HuH-7 (cell line): ENCODE data around the gene SCYL1.
"Not testable (repeated sequence)": the region's sequence is repeated elsewhere in the genome, so short reads cannot be mapped to it uniquely, and the experiment has no call there.

Experiments used
- DNase-seq: peaks from one replicate; pipeline ENCODE4 v3.0.0; 2011; ENCODE audit warnings: low spot score

The SCYL1 gene

DNA sequence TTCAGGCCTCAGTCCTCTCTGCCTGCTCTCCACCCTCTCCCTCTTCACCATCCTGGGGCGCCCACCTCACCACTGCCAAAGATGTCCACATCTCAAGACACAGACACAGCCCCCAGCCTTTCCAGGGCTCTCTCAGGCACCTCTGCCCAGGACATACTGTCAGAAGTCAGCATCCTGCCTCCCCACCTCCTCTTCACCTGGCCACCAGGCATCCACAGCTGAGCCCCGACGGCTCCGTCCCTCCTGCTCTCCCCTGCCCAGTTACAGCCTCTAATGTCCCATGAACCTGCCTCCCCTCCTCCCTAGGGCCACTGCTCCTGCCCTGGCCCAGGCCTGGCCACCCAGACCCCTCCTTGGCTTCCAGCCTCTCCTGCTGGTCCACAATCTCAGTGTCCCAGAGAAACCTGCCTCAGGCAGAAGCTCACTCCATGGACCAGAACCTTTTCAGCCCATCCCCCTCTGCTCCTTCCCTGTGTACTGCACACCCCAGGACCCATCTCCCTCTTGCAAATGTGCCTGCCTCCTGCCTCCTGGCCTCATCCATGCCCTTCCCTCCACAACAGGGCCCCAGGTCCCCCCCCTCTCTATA is 30.1 kb downstream of the SCYL1 start:
- DNase-seq: no peak

DNA sequence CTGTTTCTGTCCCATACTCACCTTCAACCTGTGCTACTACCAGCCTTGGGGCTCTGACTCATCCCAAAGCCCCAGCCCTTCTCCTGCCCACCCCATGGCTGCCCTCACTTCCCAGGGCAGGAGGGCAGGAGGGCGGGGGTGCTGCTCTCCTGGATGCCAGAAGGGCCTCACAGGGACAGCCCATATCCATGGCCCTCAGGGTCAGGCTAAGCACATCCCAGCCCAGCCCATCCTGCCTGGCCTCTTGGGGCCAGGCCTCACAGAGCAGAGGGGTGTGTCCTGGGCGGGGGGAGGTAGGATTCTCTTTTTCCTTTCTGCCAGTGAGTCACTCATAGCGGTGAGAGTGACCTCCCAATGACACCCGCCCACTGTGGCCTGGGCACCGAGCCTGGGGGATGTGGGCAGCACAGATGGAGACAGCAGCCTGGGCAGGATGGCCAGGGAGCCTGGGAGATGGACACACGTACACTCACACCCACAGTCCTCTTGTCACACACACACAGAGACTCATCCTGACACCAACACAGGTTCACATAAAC is 30.9 kb downstream of the SCYL1 start:
- peak; percentile 59 for DNase-seq

DNA sequence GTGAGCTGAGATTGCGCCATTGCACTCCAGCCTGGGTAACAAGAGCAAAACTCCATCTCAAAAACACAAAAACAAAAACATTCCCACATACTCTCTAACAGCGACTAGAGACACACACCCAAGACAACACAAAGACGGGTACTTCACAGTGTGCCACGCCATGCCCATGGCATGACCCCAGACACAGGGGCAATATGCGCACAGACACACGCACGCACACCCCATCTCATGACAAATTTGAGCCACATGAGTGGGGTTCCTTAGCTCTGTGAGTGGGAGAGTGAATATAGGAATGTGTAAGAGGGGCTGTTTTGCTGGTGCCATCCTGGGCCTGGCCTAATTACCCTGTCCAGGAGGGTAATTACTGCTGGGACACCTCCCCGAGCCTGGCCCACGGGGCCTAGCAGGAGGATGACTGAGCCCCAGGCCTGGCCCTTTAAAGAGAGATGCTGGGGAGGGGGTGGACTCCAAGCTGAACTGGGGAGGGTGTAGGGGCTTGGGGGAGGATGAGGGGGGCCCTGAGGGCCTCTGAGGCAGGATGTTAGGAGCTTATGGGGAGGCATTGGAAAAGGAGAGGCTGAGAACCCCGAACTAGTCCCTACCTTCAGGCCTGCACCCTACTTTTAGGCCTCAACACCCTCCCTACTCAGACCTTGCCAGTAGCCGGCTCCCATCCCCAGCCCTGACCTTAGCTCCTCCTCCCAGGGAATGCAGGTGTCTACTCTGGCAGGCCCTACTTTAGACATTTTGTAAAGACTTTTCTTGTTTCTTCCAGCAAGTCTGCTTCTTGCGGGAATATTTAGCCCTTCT is 31.8 kb downstream of the SCYL1 start:
- DNase-seq: no peak

DNA sequence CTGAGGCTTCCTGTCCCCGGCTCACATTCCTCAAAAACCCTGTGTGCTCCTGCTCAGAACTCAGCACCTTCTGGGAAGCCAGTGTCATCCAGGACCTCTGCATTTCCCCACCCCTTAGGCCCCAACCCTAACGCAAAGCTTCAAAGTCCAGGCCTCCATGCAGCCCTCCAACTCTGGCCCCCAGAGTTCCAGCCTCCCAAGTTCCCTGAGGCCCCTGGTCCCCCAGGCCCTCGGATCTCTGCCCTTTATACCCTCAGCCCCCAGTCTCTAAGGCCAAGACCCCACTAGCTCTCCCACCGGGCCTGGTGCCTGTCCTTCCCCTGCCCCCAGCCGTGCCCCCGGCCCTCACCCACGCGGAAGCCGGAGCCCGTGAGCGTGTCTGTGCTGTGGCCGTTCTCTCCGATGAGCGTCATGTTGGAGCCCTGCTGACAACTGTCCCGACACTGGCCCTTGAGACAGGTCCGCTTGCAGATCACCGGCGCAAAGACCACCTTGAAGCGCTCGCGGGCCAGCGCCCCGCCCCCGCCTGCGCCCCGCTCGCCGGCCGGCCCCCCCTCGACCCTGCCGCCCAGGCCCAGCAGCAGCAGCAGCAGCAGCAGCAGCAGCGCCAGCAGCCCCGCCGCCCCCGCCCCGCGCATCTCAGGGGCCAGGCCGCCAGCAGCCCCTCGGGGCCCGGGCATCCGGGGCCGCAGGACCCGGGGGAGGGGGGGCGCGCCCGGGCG is 32.6 kb downstream of the SCYL1 start:
- no peak for DNase-seq

DNA sequence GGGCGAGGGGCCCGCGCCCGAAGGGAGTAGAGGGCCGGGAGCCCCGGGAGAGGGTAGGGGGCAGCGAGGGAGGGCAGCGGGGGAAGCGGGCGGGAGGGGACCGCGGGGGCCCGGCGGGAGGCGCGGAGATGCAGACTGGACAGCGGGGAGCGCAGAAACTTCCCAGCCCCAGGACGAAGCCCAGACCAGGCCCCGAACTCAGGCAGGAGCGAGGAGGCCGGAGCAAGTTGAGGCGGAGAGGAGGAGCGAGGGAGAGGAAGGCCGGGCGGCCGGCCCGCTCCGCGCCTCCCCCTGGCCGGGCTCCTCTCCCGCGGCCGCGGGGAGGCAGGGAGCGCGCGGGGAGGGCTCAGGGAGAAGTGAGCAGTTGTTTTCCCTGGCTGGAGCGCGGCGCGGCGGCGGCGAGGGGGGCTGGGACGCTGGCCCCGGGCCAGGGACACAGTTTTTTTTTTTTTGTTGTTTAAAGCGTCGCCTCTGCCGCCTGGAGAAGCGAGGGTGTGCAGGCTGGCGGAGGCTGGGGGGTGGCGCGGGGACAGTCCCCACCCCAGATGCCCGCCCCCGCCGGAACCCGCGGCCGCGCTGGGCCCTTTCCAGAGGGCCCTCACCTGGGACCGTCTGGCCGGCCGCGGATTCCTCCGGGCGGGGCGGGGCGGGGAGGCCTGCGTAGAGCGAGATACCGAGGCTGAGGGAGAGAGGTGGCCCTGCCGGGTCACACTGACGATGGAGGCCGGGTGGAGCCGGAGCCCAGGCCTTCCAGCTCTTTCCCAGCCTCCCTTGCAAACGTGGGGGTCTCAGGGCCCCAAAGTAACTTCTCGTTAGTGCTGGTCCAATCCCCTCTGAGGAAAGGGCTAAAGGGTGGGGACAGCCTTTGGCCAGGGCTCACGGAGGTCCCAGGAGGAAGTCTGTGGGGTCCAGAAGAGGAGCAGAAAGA is 33.4 kb downstream of the SCYL1 start, which contains the start of gene LTBP3:
Gene LTBP3 (minus strand): TSS at position 358 of the 928 bp plus-strand sequence. CDS start 400 bp downstream, outside the sequence.
- peak; percentile 56 for DNase-seq

DNA sequence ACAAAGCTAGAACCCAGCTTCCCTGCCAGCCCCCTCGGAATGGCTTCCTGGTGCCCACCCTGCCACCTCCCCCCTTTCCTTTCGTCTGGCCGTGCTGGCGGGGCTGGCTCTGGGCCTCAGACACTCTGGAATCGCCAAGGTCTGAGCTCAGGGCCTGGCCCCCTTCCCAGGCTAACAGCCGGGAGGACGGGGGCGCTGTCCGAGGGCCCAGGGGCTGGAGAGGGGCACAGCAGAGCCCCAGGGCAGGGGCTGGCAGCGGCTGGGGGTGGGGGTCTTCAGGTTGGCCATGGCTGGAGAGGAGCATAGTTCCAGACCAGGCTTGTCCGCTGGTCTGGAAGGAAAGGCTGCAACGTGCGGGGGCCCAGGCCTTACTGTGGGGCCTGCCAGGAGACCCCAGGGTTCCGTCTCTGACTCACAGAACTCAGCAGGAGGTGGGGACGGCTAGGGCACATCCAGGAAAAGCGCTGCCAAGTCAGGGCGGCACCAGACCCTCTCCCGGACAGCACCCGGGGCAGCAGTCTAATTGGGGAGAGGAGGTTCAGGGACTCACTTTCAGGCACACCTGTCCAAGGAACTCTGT is 34.1 kb downstream of the SCYL1 start:
- no peak for DNase-seq

DNA sequence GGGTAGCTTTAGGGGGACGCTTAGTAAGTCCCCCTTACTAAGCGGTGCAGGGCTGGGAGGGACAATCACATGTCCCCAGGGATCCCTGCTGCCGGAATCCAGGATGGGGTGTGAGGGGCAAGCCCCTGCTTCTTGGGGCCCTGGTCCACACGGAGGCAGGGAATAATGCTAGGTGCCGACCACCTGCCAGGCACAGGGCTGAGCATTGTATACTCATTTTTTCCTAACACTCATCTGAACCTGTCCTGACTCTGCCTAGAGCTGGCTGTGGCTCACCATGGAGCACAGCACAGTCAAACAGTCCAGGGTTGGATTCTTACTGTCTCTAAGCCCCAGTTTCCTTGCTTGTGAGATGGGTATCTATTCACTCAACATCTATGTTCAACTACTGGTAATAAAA is 34.7 kb downstream of the SCYL1 start:
- DNase-seq: no peak

DNA sequence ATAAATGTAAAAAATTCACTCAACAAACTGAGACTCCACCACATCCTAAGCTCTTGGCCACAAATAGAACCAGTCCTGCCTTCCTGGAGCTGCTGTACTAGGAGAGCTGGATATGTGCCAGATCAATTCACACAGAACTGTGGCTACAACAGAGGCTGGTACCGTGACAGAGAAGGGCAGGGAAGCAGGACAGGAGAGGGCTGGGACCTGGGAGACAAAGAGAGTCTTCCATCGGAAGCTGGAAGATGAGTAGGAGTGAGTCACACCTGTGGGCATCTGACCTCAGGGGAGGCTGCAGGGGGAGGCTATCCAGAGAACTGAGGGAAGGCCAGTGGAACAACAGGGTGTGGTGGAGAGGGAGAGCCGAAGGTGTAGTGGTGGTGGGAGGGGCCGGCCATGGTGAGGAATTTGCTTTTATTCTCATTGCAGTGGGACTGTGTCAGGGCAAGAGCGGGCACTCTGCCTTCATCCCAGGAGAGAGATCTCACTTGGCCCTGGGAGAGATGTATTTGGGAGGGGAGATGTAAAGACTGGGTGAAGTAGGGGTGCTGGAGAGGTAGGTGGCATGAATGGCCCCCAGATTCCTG is 35.2 kb downstream of the SCYL1 start:
- DNase-seq: no peak

DNA sequence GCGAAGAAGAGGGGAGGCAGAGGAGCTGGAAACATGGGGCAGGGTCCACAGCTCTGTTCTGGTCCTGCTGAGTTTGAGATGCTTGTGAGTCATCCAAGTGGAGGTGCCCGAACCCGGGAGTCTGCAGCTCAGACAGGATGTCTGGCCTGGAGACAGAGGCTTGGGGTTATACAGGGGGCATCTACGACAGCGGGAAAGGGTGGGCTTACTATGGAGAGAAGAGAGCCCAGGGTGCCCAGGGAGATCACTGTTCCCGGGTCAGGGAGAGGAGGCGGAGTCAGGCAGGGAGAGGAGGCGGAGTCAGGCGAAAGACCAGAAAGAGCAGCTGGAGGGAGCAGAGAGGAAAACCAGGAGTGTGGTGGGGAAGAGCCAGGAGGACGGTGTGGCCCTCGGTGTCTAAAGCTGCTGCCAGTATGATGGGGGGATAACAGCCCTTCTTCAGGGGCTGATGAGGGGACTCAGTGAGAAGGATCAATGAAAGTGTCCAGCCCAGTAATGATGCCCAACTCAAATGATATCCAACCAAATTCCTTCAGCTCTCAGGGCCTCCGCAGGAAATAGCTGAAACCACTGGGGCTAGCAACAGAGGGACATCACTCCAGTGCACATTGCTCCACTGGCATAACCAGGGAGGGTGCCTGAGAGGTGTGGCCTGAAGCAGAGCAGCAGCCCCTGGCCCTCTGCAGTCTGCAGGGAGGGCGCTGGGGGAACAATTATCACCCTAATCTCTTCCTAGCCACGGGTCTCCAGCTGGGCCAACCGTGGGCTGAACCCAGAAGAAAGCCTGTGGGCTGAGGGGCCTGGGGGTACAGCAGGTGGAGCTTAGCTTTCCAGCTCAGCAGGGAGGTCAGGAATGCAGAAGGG is 35.9 kb downstream of the SCYL1 start:
- peak; percentile 63 for DNase-seq

DNA sequence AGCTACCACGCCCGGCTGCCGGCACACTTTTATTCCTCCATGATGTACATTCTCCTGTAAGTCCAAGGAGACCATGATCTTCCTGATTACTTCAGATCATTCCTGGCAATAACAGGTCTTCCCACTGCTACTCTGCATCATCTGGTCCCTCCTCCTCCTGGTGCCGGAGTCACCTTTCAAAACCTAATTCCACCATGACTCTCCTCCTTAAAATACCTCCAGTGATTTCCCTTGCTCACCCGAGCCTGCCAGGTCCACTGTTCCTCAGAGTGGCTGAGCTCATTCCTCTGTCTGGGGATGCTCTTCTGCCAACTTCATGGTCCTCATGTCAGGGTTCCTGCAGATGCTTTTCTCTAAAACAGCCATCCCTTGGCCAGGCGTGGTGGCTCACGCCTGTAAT is 37.1 kb downstream of the SCYL1 start:
- DNase-seq: no peak

DNA sequence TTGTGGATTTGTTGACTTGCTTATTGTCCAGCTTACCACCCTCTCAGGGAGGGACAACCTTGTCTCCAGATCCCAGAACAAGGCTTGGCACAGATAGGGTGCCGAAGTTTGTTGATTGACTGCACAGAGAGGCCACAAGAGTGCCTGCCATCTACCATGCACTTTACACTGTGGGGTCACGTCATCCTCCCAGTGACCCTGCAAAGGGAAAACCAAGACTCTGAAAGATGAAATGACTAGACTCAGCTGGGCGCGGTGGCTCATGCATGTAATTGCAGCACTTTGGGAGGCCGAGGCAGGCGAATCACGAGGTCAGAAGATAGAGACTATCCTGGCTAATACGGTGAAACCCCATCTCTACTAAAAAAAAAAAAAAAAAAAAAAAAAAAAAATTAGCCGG is 37.9 kb downstream of the SCYL1 start:
- DNase-seq: no peak

DNA sequence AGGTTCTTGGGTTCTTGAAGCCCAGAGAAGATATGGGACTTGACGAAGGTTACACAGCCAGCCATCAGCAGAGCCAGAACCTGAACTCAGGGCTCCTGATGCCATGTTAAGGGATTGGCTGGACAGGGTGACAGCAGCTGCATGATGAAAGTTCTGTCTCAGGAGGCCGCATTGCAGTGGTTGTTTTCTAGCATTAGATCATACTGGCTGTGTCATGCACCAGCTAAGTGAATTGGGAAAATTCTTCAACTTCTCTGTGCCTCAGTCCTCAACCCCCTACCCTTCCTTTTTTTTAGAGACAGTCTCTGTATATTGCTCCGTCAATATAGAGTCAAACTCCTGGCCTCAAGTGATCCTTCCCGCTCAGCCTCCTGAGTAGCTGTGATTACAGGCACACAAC is 38.7 kb downstream of the SCYL1 start:
- DNase-seq: no peak

DNA sequence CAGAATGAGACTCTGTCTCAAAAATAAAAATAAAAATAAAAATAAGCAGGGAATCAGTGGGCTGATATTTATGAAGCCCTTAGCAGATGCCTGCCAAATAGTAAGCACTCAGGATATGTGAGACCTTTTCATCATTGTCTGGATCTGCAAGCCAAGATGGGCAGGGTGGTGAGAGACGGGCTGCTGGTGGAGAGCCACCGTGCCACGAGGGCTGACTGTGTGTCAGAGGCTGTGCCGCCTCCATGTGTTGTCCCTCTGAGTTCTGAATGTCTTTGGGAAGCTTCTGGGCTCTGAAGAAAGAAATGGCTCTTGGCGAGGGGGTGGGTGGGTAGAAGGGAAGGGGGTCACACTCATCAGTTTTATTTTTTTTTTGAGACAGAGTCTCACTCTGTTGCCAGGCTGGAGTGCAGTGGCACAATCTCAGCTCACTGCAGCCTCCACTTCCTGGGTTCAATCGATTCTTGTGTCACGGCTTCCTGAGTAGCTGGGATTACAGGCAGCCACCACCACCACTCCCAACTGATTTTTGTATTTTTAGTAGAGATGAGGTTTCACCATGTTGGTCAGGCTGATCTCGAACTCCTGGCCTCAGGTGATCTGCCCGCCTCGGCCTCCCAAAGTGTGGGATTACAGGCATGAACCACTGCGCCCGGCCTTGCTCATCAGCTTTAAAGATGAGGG is 40.1 kb downstream of the SCYL1 start:
- DNase-seq: not testable (repeated sequence)

DNA sequence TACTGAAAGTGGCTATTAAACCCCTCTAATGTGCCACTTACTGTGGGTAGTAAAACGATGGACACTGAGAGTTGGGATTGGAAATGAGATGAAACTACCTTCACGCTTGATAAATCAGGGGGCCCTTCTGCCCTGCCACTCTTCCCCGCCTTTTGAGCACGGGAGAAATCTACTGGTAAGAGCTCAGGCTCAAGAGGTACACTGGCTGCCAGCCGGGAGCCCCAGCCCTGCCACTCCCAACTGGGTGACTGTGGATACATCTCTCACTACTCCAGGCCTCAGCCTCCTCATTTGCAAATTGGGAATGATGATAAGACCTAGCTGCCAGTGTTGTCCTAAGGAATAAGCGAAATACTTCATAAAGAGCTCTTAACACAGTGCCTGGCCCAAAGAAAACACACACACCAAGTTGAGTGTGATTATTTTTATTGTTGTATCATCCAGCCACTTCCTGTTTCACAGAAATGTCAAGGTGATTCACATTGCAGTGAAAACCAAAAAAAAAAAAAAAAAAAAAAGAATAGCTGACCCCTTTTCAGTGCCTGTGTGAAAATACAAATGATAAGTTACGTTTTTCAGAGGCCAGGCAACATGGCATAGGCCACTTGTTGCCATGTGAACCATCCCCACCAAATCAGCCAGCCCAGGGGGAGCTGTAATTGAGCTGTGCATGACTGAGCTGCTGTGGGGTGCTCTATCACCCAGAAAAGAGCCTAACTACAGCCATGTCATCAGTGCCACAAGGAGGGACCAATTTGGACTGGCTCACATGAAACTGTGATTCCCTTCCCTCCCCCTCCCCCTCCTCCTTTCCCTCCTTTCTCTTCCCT is 41.0 kb downstream of the SCYL1 start:
- DNase-seq: no peak

DNA sequence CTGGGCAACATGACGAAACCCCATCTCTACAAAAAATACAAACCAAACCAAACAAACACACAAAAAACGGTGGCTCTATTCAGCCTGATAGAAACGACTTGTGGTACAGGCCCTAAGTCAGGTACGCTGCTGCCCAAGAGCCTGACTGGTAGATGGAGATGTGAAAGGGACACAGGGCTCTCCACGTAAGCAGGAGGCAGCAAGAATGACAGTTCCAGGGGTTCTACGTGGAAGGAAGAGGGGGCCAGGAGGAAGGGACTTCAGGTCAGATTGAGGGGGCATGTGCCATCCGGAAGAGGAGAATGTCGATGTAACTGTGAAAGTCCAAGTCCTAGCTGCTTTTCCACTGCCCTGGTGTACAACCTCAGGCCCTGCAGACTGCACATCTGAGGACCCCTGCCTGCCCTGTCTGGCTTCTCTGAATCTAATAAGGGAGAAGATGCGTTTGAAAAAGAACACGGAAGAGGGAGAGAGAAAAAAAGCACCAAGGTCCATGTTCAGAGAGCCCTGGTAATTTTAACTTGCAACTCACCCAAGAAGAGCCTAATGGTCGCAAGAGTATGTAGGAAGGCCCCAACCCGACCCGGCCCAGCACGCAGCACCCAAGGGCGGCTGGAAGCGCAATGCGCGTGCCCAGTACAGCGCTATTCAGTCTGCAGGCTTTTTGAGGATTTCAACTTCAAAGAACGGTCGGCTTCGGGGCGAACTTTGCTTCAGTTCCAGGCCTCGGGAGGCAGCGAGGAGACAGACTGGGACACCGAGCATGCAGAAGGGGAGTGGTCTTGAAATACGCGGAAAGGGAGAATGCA is 44.5 kb downstream of the SCYL1 start:
- no peak for DNase-seq

DNA sequence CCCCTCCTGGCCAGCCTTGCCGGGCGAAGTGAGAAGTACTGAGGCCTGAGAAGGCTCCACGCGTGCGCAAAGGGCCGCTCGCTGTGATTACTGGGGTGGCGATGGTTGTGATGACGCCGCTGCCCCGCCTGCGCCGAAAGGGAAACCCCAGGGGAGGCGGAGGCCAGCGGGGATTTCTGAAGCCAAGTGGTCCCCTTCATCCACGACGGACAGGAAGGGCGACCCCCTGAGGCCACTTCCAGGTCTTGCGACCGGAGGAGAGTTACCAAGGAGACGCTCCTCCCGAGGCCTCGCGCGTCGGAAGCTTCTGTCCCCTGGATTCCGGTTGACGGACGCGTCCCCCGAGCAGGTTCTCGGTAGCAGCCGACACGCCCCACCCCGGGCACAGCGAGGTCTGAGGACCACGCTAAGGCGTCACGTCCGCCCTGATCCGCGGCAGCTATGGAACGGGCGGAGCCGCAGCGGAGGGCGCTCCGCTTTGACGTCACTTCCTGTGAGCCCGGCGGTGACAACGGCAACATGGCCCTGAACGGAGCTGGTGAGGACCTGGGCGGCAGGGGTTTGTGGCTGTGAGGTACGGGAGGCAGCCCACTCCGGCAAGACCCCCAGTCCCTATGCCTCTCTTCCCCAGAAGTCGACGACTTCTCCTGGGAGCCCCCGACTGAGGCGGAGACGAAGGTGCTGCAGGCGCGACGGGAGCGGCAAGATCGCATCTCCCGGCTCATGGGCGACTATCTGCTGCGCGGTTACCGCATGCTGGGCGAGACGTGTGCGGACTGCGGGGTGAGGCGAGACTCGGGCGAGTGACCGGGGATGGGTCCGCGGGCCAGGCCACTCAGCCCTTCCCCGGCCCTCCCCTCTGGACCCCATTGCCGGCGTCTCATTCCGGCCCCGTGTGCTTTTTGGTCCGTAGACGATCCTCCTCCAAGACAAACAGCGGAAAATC is 45.4 kb downstream of the SCYL1 start, which contains the start of gene ZNRD2:
Gene ZNRD2 (plus strand): TSS at position 505 of the 946 bp plus-strand sequence. CDS start 15 bp downstream, at position 520.
- peak; percentile 92 for DNase-seq
